NCI-H1694 (cell line): Measurements from ENCODE around the gene DSC1.
"Not testable (repeated sequence)": the region's sequence is repeated elsewhere in the genome, so short reads cannot be mapped to it uniquely, and the experiment has no call there.

Experiments used
- DNase-seq: peaks from one replicate; lab custom pipeline; 2025; lab: John Stamatoyannopoulos, UW

The DSC1 gene, protein sequence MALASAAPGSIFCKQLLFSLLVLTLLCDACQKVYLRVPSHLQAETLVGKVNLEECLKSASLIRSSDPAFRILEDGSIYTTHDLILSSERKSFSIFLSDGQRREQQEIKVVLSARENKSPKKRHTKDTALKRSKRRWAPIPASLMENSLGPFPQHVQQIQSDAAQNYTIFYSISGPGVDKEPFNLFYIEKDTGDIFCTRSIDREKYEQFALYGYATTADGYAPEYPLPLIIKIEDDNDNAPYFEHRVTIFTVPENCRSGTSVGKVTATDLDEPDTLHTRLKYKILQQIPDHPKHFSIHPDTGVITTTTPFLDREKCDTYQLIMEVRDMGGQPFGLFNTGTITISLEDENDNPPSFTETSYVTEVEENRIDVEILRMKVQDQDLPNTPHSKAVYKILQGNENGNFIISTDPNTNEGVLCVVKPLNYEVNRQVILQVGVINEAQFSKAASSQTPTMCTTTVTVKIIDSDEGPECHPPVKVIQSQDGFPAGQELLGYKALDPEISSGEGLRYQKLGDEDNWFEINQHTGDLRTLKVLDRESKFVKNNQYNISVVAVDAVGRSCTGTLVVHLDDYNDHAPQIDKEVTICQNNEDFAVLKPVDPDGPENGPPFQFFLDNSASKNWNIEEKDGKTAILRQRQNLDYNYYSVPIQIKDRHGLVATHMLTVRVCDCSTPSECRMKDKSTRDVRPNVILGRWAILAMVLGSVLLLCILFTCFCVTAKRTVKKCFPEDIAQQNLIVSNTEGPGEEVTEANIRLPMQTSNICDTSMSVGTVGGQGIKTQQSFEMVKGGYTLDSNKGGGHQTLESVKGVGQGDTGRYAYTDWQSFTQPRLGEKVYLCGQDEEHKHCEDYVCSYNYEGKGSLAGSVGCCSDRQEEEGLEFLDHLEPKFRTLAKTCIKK

DNA sequence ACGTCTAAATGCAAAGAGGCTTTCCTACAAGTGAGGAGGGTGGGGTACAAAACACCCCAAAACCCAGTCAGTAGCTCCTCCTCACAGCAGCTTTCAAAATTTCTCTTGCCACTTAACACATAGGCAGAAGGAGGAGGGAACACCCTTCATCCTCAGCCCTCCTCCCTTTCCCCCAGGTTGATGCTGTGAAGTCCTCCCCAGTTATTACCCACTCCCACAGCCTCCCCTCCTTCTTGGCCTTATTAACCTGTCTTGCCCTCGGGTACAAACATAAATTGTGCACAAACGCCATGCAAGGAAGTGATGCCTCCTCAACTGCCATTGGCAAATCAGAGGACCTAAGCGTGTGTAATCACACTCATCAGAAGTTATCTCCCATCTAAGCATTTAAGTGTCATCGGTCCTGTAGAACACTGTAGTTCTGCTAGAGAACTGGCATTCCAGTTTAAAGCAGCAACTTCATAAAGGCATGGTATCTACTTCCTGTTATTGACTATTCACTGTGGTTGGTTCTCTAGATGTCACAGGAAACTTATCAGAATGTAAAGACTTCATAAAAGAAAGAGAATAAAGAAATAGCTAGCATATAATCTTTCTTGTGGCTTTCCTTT lies at the start of gene DSC1:
DSC1 (minus strand) TSS at position 32 of the 611 bp plus-strand sequence. CDS start 262 bp downstream, outside the sequence.
- DNase-seq, result no peak

DNA sequence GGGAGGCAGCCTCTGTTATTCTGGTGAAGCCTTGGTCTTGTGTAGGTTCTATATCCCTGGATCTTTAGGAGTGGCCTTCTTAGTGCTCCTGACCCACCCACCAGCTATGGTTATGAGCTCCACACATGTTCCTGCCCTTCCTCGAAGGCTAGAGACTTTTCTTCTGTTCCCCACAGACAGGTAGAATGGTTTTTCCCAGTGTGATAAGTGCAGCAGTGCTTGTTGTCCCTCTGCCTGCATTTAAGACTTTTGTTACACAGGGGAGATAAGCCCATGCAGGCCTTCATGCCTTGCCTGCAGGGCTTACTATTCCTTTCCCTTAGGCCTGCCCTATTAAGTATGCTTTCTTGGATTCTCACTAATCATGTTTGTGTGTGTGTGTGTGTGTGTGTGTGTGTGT lies 48.4 kb upstream of the DSC1 start:
- no peak for DNase-seq

DNA sequence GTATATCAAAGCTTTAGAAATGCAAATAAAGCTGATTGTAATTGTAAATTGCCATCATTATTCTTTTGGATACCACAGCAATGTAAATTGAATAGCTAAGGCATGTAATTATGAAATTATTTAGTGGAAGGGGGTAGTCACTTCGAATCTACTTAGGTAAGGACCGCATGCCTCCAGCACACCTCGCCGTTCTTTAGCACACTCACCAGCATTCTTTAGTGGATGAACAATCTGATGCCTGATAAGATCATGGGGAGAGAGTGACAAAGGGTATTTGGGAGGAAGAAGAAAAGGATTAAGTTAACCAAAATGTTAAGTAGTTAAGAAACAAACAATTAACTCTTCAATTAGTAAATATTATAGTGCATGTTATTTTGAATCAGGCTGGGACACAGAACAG lies 46.4 kb upstream of the DSC1 start:
- no peak for DNase-seq

DNA sequence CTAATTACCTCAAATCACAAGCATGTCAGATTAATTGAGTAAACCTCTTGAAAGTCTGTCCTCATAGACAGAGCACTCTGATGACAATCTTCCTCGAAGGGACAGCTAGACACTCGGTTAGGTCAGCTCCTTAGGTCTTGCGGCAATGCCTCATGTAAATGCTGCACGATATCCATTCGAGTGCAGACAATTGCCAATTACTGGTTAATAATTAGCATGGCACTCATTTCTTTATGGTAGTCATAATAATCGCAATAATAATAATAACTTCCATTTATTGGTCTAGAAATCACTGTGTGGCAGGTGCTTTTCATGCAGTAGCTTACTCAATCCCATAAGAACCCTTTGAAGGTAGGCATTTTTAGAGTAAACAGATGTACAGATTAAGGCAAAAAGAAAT lies 44.7 kb upstream of the DSC1 start:
- no peak for DNase-seq

DNA sequence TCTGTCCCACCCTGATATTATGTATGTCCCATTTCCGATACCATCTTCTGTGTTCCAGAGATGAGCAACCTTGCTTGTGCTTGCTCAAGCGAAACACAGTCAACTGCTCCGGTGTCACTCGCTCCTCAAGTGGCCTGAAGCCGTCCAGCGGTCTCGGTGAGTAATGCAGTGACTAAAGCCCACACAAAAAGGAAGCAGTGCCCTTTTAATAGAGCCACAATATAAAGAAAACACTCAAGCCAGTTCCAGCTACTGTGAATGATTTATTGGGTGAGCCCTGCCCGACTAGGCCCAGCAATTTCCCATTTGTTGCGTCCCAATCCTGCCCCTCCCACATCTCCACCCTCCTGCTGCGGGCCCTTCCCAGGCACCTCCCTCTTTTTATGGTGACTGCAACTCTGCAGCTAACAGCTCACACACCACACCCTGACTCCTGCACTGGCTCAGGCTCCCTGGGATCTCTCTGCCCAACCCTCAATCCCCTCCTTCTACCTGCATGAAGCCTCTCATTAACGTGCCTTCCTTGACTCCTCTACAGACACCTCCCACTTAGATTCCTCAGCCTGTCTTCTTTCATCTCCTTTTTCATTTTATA lies 44.2 kb upstream of the DSC1 start:
- DNase-seq, result no peak

DNA sequence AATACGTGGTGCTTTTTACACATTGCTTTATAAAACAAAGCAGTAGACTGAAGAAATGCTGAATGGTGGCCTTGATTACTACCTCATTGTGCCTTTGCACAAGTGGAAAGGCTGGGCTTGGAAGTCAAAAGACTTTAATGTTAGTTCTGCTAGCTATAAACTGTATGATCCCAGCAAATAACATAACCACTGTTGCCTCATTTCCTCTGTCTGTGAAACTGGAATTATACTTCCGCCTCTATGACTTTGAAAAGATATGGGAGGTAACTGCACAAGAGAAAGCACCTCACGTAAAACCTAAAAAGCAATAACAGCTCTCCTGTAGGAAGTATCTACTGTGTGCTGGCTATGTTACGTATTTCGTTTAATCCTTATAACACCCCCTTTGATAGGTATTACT lies 43.4 kb upstream of the DSC1 start:
- DNase-seq, result no peak

DNA sequence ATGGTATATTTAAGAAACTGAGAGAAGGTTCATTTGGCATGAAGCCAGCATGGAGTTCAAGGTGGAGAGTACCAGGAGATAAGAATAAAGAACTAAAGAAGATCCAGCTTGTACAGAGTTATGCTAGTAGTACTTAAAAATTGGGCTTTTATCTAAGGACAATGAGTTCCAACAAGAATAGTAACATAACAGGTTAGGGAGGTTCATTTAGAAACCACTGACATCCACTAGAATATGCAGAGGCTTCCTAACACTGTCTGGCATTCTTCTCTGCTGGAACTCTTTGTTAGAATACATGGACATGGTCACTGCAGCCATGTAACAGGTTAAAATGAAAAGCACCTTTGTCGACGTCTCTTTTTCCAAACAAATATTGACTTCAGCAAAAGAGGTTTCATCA lies 42.6 kb upstream of the DSC1 start:
- no peak for DNase-seq

DNA sequence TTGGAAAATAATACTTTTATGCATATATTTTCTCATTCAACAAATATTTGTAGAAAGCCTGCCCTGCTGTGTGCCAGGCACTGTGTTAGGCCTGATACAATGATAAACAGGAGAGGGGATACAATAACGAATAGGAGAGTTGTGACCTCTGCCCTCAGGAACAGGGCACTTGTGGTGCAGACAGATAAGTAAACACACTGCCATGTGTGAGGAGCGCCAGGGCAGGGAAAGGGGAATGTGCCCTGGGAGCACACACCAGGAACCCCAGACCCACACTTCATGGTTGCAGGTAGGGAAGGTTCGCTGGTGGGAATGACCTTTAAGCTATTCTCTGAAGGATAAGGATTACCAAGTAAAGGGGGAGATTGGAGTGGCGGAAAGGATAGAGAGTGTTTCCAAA lies 42.2 kb upstream of the DSC1 start:
- DNase-seq, result no peak

DNA sequence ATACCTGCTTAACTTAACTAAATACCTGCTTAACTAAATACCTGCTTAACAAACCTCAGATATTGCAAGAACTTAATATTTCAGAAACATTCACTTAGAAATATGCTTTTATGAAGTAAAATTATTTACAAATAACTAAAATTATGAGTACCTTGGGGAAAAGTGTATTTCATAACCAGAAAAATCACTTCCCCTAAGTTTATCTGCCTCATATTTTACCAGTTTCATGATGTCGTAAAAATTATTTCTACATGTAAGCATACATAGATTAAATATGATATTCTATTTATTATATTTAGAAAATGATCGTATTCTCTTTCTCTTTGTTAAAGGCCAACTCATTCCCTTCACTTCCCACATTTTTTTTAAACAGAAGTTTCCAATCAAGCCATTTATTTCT lies 41.5 kb upstream of the DSC1 start:
- DNase-seq, result no peak

DNA sequence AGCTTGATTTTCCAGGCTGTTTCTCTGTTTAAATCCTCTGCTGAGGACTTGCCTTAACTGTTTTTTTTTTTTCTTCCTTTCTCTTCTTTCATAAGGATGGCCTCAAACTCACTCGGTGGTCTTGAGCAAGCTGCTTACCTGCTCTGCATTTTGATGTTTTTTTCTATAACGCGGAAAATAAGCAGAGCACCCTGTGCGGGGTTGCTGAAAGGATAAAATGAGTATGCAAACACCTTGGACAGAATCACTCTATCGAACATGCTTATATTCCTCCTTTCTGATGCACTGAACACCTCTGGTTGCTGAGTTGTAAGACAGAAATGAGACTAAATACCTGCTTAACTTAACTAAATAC lies 41.1 kb upstream of the DSC1 start:
- DNase-seq, result no peak

DNA sequence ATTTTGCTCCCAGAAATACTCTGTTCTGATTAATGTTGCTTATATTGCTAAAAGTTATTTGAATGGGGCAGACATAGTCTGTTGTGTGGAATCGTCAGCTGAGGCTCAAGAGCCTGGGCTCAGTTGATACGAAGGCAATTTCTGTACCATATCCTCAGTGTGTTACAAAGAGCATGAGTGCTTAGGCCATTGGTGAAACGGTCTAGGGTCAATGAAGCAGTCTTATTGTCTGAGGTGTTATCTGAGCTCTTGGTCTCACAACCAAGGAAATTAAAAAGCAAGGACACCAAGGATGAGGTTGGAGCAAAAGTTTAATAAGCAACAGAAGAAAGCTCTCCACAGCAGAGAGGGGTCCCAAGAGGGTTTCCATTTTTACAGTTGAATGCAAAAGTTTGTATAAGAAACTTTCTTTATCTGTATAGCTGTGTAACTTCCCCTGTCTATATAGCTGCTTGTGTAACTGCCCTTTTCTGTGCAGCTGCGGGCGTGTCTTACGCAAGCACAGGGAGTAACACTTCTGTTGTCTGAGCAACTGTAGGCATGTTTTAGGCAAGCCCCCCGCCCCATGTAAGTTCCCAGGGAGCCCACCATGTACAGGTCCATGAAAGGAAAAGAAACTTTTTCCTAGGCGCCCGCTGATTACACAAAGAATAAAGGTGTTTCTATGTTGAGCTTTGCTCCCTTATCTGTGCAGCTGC lies 40.6 kb upstream of the DSC1 start:
- no peak for DNase-seq

DNA sequence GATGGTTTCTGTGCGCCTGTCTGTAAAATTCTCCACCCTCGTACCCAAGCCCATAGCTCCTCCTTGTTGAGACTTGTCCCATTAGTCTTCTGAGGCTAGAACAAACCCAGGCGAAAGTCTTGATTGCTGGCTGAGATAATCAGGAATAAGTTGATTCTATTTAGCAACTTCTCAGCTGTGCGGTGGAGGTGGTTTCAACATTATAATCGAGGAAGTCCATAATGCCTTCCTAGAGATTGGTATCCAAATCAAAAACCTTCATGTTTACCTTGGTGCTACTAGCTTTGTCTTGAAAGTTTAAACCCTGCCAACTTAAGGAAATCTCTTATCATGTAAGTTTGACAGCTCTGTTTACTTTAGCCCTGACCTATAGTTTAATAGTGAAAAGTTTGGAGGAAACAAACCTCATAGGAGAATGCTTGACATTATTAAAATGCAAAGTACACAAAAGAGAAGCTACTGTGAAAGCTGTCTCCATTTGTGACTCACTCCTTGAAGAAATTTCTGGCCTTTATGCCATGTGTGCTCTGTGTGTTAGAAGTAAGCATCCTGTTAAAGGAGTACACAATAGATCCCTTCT lies 36.6 kb upstream of the DSC1 start:
- no peak for DNase-seq

DNA sequence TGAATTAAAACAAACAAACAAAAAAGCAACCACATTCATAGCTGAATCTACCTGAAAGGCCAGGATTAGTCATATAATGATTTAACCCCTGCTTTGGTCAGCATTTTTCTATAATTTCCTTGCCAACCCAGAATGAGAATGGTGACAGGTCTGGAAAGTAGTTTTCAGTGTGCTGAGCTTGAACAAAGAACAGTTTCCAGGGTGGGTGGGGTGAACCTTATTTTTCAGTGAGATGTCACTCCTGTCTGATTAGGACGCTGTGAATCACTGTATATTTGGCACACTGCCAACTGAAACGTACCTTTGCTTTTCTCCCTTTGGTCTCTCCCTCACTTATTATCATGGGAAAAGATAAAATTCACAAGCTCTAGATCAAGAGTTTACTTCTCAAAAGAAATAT lies 35.0 kb upstream of the DSC1 start:
- DNase-seq, result no peak

DNA sequence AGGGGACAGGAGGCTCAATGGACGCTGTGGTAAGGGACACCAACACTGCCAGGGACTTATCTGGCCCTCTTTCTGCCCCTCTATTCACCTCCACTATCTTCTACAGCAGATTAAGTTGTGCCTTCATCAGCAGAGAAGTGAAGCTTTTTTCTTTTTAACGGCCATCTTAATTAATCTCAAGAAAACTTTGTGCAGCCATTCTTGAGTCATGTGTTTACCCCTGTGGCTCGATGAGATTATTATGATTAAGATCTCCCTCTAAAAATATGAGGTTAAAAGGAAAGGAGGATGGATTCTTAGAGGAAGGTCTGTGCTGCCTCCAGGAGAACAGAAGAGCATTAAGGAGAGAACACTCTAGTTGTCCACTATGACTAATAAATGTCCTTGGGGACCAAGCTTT lies 32.4 kb upstream of the DSC1 start:
- no peak for DNase-seq

DNA sequence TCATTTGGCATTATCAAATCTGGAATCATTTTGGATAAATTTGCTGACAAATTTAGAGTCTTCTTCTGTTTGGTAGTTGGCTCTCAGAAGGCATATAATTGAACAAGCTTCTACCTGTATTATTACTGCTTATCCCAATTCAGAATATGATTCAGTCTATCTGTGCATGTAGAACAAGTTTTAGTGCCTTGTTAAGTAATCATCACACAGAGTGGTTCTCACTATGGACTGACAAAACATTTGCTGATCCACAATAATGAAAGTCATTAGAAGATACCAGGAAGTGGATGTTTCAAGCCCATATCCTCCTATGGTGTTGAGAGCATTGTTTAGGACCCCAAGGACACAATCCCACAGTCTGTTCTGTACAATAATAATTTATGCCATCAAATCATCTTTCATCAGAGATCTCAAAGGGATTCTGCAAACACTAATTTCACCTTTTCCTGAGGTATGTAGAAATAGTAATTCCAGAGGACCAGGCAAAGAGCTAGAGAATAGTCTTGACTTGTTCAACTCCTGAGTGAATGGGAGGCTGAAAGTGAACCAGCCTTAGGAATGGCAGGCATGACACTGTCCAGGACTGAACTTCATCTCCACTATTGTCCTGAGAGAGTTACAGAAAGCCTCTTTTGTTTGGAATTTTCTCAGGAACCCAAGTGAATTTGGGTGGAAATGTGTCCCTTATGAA lies 29.6 kb upstream of the DSC1 start:
- DNase-seq, result no peak

DNA sequence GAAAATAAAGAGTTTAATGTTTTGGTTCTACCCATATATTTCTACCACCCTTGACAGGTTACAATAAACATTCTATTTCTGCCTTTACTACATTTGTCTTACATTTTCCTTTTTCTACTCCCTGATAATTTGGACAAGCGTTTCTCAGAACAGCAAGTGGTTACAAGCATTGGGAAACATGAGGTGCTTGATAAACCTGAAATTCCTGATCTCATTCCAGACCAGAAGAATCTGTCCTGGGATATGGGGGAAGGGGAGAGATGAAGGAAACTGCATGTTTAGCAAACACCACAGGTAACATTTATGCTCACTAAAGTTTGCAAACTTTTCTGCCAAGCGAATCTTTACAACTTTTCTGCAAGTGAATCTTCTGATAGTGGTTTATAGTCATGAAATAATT lies 28.3 kb upstream of the DSC1 start:
- no peak for DNase-seq

DNA sequence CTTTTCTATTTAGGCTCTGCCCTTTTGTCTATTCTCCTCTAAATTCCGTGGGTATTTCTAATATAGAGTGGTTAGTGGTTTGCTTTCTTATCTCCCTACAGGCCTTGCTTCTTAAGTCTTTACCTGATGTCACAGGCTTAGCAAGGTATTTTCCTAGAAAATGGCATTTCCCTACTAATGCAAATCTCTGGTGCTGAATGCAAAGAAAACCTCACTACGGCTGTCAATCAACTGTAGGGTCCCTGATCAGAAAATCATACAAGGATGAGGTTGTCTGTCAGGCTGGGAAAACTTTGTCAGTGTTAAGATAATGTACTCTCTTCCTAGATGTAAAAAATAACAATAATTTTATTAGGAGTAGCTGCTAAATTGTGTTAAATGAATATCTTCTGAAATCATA lies 27.1 kb upstream of the DSC1 start:
- DNase-seq, result no peak

DNA sequence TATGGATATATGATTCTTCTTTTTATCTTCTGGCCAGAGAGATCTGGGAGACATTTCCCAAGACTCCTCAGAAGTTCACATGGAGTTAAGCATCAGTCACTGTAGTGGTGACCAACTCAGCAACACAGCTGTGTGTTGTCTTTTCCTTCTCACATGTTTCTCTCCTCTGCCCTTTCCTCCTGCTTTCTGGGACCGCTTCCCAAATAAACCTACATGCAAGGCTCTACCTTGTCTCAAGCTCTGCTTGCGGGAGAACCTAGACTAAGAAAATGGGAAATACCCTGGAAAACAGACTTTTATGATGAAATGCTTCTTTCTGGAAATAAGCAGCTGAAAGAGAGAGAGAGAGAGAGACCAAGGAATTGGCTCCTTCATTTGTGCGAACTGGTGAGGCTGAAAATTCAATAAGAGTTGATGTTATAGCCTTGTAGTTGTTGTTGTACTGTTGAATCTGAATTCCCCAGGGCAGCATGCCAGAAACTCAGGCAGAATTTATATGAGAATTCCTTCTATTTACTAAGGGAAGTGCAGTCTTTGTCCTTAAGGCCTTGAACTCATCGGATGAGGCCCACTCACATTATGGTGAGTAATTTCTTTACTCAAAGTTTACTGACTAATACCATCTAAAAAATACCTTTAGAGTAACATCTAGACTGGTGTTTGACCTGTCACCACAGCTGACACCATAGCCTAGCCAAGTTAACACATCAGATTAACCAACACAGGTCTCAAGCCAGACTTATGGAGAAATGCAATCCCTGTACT lies 22.7 kb upstream of the DSC1 start:
- no peak for DNase-seq

DNA sequence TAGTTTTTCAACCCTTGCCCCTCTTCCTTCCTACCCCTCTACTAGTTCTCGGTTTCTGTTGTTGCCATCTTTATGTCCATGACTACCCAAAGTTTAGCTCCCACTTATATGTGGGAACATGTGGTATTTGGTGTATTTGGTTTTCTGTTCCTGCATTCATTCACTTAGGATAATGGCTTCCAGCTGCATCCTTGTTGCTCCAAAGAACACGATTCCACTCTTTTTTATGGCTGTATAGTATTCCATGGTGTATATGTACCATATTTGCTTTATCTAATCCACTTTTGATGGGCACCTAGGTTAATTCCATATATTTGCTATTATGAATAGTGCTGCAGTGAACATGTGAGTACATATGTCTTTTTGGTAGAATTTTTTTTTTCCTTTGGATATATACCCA lies 20.6 kb upstream of the DSC1 start:
- no peak for DNase-seq

DNA sequence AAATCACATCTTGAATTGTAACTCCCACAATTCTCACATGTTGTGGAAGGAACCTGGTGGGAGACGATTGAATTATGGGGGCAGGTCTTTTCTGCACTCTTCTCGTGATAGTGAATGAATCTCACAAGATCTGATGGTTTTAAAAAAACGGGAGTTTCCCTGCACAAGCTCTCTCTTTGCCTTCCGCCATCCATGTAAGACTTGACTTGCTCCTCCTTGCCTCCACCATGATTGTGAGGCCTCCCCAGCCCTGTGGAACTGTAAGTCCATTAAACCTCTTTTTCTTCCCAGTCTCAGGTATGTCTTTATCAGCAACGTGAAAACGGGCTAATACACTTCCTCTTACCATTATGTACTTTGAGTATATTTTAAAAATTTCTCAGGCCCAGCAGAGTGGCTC lies 14.7 kb upstream of the DSC1 start:
- not testable (repeated sequence) for DNase-seq
